GM12878 (cell line): ENCODE measurements around the gene SPCS3.

Experiments used
- GABPA ChIP-seq: IDR thresholded peaks from 2 replicates; pipeline ENCODE4 v1.6.1; 2014; ENCODE audit warnings: antibody characterized with exemption, low read depth, mild to moderate bottlenecking, inconsistent platforms
- POLR2A ChIP-seq: IDR thresholded peaks from 2 replicates; pipeline ENCODE4 v1.6.1; 2011; ENCODE audit warnings: low read depth, mild to moderate bottlenecking, low read length

DNA sequence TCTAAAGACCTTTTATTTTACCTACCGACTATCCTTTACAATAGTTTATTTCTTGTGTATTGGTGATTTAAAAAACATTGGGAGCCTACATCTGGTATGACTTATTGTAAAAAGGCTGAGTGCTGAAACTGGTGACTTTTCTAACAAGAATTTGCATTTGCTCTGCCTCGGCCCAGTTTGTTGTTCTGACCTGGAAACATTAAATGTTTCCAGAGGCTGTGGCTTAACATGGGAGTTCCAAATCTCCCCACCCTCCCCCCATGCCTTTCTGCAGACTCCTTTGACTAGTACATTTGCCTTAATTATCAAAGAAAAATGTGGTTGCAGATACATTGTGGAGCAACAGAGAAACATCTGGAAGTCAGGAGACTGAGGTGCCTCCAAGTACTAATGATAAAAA lies 39.8 kb downstream of the SPCS3 start:
- no peak for TF ChIP-seq POLR2A
- TF ChIP-seq GABPA = no peak
